ENCODE results near the gene SEC31B.

Gene SEC31B

GRCh38 chr10:100482181-100482833 is 37.4 kb downstream of the SEC31B start:
- peak; percentile 76 for DNase-seq (ENCODE audit: low read depth)
- peak overlapping the region; percentile 46 for H3K4me3 ChIP-seq (replicated peaks; ENCODE audit: low read depth, low read length)
- TF ChIP-seq CTCF (IDR thresholded peaks at IDR 0.05; ENCODE audit: low read length, missing control alignments) = peak; percentile 80

GRCh38 chr10:100481462-100482081 is 38.1 kb downstream of the SEC31B start:
- no peak for TF ChIP-seq CTCF (IDR thresholded peaks at IDR 0.05; ENCODE audit: low read length, missing control alignments)
- peak overlapping the region; percentile 46 for H3K4me3 ChIP-seq (replicated peaks; ENCODE audit: low read depth, low read length)
- DNase-seq (ENCODE audit: low read depth) = peak; percentile 88

- DNase-seq (ENCODE audit: low read depth) = no peak
- TF ChIP-seq CTCF (IDR thresholded peaks at IDR 0.05; ENCODE audit: low read length, missing control alignments) = no peak
- H3K4me3 ChIP-seq (replicated peaks; ENCODE audit: low read depth, low read length) = no peak overlapping the region
Measured at GRCh38 chr10:100480002-100480401, 39.7 kb downstream of the SEC31B start.

- DNase-seq (ENCODE audit: low read depth) = no peak
- no peak overlapping the region for H3K4me3 ChIP-seq (replicated peaks; ENCODE audit: low read depth, low read length)
- TF ChIP-seq CTCF (IDR thresholded peaks at IDR 0.05; ENCODE audit: low read length, missing control alignments) = no peak
Measured at GRCh38 chr10:100479037-100479436, 40.6 kb downstream of the SEC31B start.

- no peak for TF ChIP-seq CTCF (IDR thresholded peaks at IDR 0.05; ENCODE audit: low read length, missing control alignments)
- no peak overlapping the region for H3K4me3 ChIP-seq (replicated peaks; ENCODE audit: low read depth, low read length)
- DNase-seq (ENCODE audit: low read depth) = no peak
Measured at GRCh38 chr10:100477970-100478369, 41.7 kb downstream of the SEC31B start.

GRCh38 chr10:100470367-100470766 is 49.3 kb downstream of the SEC31B start:
- no peak for TF ChIP-seq CTCF (IDR thresholded peaks at IDR 0.05; ENCODE audit: low read length, missing control alignments)
- peak; percentile 14 for DNase-seq (ENCODE audit: low read depth)
- no peak overlapping the region for H3K4me3 ChIP-seq (replicated peaks; ENCODE audit: low read depth, low read length)

- no peak overlapping the region for H3K4me3 ChIP-seq (replicated peaks; ENCODE audit: low read depth, low read length)
- TF ChIP-seq CTCF (IDR thresholded peaks at IDR 0.05; ENCODE audit: low read length, missing control alignments) = no peak
- no peak for DNase-seq (ENCODE audit: low read depth)
Measured at GRCh38 chr10:100469756-100470155, 49.9 kb downstream of the SEC31B start.

All from fibroblast of pulmonary artery (primary cell).